HG03066 (cell line): ENCODE data around the gene TBC1D3I.
"Not testable (repeated sequence)": the region's sequence is repeated elsewhere in the genome, so short reads cannot be mapped to it uniquely, and the experiment has no call there.

Source experiments
- ATAC-seq: cut with Tn5 transposase; IDR thresholded peaks from one replicate; pipeline ENCODE4 v1.9.1; 2021; ENCODE audit warnings: low read depth; ENCODE audit not compliant: unreplicated experiment

Gene TBC1D3I

GRCh38 chr17:36264470-36264869 lies at the start of gene TBC1D3I:
TBC1D3I (minus strand) TSS chr17:36264570; CDS start chr17:36262985, 1,585 bp downstream.
- not testable (repeated sequence) for ATAC-seq

DNA sequence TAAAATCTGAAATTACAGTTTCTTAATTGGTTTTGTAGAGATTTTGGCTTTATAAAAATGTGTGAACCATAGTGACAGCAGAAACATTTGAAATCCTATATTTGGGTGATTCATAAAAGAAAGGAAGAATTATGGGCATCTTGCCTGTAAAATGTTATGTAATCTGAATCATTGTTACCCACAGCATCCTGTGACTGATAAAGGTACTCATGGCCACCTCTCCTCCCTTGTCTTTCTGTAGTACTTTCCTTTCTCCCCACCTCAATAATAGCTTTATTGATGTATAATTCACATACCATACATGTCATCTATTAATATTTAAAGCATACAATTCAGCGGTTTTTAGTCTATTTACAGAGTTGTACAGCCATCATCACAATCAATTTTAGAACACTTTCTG lies 30.8 kb upstream of the TBC1D3I start:
- ATAC-seq: not testable (repeated sequence)

DNA sequence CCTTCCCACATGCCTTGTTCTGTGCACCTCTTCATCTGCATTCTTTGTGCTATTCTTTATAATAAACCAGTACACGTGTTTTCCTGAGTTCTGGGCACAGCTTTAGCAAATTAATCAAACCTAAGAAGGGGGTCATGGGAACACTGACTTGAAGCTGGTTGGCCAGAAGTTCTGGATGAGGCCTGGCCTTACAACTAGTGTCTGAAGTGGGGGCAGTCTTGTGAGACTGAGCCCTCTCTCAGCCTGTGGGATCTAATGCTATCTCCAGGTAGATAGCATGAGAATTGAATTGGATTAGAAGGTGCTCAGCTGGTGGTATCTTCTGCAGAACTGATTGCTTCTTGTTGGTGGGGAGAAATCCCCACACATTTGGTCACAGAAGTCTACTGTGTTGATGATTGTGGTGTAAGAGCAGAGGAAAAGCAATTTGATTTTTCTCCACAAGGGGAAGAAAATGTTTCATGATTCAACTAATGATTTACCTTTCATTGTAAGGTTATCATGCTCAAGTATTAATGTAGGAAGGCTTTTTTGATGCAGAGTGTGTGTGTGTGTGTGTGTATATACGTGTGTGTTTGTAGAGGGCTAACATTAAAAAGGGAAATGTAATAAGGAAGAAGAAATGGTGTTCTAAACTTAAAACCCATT lies 25.7 kb upstream of the TBC1D3I start:
- not testable (repeated sequence) for ATAC-seq

- ATAC-seq: not testable (repeated sequence)
These were observed 19.8 kb upstream of the TBC1D3I start for GRCh38 chr17:36284219-36284618.

GRCh38 chr17:36283256-36283655 lies 18.9 kb upstream of the TBC1D3I start:
- ATAC-seq: not testable (repeated sequence)

- not testable (repeated sequence) for ATAC-seq
These were observed 22.3 kb downstream of the TBC1D3I start for GRCh38 chr17:36242046-36242445.

- not testable (repeated sequence) for ATAC-seq
These were observed 34.7 kb downstream of the TBC1D3I start for GRCh38 chr17:36229644-36230043.

DNA sequence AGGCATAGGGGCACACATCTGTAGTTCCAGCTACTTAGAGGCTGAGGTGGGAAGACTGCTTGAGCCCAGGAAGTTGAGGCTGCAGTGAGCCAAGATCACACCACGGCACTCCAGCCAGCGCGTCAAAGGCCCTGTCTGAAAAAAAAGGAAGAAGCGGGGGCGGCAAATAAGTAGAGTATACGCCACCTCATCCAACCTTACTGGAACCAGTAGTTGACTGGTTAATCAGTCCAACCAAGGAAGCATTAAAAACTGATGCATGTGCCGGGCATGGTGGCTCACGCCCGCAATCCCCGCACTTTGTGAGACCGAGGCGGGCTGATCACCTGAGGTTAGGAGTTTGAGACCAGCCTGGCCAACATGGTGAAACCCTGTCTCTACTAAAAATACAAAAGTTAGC lies 41.4 kb downstream of the TBC1D3I start:
- not testable (repeated sequence) for ATAC-seq

- not testable (repeated sequence) for ATAC-seq
These were observed 42.7 kb downstream of the TBC1D3I start for GRCh38 chr17:36221581-36222100.

DNA sequence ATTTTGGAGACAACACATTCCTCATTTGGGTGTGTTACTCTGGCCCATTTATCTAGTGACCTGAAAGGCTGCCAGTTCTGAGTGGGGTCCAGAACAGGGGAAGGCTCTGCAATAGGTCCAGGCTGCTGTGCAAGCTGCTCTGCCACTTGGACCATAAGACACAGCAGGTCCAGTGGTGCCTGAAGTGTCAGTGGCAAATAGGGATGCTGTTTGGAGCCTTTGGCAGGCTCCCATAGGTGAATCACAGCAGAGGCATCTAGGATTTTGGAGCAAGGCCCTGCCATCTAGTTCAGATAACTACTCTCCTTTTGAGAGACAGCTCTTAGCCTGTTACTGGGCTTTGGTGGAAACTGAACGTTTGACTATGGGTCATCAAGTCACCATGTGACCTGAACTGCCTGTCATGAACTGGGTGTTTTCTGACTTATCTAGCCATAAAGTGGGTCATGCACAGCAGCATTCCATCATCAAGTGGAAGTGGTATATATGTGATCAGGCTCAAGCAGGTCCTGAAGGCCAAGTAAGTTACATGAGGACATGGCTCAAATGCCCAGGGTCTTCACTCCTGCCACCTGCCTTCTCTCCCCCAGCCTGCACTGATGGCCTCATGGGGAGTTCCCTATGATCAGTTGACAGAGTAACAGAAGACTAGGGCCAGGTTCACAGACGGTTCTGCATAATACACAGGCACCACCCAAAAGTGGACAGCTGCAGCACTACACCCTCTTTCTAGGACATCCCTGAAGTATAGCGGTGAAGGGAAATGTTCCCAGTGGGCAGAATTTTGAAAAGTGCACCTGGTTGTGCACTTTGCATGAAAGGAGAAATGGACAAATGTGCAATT lies 43.4 kb downstream of the TBC1D3I start:
- ATAC-seq: not testable (repeated sequence)

DNA sequence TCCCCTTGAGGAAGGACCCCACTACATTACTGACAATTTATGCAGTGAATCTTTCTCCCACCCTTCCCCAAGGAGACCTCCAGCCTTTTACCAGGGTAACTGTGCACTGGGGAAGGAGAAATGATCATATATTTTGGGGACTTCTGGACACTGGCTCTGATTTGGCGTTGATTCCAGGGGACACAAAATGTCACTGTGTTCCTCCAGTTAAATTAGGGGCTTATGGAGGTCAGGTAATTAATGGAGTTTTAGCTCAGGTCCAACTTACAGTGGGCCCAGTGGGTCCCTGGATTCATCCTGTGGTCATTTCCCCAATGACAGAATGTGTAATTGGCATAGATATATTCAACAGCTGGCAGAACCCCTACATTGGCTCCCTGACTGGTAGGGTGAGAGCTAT lies 44.8 kb downstream of the TBC1D3I start:
- not testable (repeated sequence) for ATAC-seq

DNA sequence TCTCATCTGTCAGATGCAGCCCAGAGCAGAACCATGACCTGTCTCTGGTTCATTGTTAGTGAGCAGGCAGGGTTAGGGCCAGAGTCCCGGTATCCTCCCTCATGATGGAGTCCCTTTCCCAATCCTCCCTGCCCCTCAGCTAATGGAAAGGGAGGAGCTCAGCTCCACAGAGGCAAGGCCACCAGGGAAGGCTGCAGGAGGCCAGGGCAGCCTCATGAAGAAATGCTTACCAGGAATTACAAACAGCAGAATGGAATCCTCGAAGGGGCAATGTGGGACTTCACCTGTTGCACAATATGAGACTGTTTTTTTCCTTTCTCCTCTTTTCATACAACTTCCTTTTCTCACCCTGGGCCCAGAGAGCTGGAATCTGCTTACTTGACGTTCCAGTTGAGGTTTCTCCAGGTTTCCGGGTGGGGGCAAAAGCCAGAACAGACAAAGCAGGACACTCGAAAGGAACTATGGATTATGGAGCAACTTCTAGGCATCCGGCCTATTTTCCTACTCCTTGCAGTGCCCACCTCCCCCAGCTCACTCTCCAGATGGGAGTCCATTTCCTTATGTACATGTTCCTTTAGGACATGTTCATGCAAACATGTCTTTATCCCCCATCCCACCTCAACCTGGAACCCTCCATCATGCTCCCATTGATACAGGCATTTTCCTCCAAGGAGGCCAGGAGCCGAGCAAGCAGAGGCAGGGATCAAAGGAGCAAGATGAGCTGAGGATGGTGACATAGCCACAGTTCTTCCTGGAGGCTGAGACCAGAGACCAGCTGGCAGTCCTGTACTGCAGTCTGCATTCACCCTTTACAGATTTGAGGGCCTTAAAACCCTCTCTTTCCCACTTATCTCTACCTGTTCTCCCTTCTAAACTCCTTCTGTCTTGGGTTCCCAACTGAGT lies 48.7 kb downstream of the TBC1D3I start:
- not testable (repeated sequence) for ATAC-seq

DNA sequence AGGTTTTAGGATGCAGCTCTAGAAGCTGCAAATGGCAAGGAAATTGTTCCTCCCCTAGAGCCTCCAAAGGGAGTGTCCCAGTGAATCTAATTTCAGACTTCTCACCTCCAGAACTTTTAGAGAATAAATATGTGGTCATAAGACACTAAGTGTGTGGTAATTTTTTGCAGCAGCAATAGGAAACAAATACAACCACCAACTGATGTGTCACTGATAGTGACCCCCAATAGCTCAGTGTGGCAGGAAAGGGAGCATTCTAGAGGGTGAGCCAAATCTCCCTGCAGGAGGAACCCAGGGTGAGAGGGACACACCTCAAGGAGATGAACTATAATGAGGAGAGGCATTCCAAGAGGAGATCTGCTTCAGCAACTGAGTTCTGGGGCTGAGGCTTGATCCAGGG lies 49.5 kb downstream of the TBC1D3I start:
- ATAC-seq: no peak

- no peak for ATAC-seq
These were observed 50.7 kb downstream of the TBC1D3I start for GRCh38 chr17:36213695-36214094.

GRCh38 chr17:36212966-36213365 lies 51.4 kb downstream of the TBC1D3I start:
- ATAC-seq: no peak

- no peak for ATAC-seq
These were observed 52.1 kb downstream of the TBC1D3I start for GRCh38 chr17:36212272-36212605.

GRCh38 chr17:36211484-36212271 lies 52.7 kb downstream of the TBC1D3I start:
- ATAC-seq: not testable (repeated sequence)

GRCh38 chr17:36210439-36211211 lies 53.7 kb downstream of the TBC1D3I start, which contains the start of gene CCL4L2:
CCL4L2 (plus strand) TSS chr17:36211063.
- ATAC-seq: peak; percentile 71

GRCh38 chr17:36209575-36209974 lies 54.8 kb downstream of the TBC1D3I start:
- no peak for ATAC-seq
